ENCODE data around the gene NDUFS2. TPM values are rescaled to one million over a fixed set of nuclear protein-coding genes. Genes with fewer than 3 reads are reported as not detected.

Gene NDUFS2
- total RNA-seq, 2 experiments from 2014 or later: 49.9 to 55.7 TPM

- no peak overlapping the region for H3K4me3 ChIP-seq (ENCODE audit: low read length)
- intact Hi-C loops (cut with DNase I, micrococcal nuclease): loop anchor here in 1 of 2 experiments (2.0 kb wide), 1 partner anchor 13 kb away; the partner anchor contains the start of gene B4GALT3
- TF ChIP-seq, protein P1, sequence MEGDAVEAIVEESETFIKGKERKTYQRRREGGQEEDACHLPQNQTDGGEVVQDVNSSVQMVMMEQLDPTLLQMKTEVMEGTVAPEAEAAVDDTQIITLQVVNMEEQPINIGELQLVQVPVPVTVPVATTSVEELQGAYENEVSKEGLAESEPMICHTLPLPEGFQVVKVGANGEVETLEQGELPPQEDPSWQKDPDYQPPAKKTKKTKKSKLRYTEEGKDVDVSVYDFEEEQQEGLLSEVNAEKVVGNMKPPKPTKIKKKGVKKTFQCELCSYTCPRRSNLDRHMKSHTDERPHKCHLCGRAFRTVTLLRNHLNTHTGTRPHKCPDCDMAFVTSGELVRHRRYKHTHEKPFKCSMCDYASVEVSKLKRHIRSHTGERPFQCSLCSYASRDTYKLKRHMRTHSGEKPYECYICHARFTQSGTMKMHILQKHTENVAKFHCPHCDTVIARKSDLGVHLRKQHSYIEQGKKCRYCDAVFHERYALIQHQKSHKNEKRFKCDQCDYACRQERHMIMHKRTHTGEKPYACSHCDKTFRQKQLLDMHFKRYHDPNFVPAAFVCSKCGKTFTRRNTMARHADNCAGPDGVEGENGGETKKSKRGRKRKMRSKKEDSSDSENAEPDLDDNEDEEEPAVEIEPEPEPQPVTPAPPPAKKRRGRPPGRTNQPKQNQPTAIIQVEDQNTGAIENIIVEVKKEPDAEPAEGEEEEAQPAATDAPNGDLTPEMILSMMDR (IDR thresholded peaks at IDR 0.05): no peak
- H3K9me3 ChIP-seq (ENCODE audit: control insufficient read depth in 1 of 2, insufficient read depth in 1 of 2, low read length in 2 of 2): no peaks in the 10 kb centered on the region
- POLR2A ChIA-PET: interaction anchor here (1.0 to 2.3 kb wide), 2 partner anchors 8 to 95 kb away, joined by 3 to 7 read pairs; no protein-coding TSS in a partner anchor
- Mint-ChIP-seq H3K9me3 (no peaks in the 10 kb centered on the region), H3K36me3 (ENCODE audit: low read depth) (peaks cover 61% of the 10 kb centered on the region), H3K4me3 (peak overlapping the region; percentile 93), H3K27ac (peak overlapping the region; percentile 98), H3K4me1 (ENCODE audit: low read depth) (peaks cover 81% of the 10 kb centered on the region), H3K27me3 (no peaks in the 10 kb centered on the region)
- no peak for DNase-seq
- H3K27me3 ChIP-seq (ENCODE audit: control insufficient read depth in 1 of 2, insufficient read depth in 2 of 2, low read length in 2 of 2): no peaks in the 10 kb centered on the region
- peaks cover 61% of the 10 kb centered on the region for H3K4me1 ChIP-seq (ENCODE audit: insufficient read depth, low read length)
- peaks cover 35% of the 10 kb centered on the region for H3K36me3 ChIP-seq (ENCODE audit: insufficient read depth, low read length)
- CTCF ChIA-PET: no interaction called here
- no peak overlapping the region for H3K27ac ChIP-seq (ENCODE audit: low read depth in 1 of 2, low read length in 2 of 2)
- ATAC-seq (ENCODE audit: poor library complexity): no peak
Measured at GRCh38 chr1:161163793-161164192, 38.4 kb upstream of the NDUFS2 start.

DNA sequence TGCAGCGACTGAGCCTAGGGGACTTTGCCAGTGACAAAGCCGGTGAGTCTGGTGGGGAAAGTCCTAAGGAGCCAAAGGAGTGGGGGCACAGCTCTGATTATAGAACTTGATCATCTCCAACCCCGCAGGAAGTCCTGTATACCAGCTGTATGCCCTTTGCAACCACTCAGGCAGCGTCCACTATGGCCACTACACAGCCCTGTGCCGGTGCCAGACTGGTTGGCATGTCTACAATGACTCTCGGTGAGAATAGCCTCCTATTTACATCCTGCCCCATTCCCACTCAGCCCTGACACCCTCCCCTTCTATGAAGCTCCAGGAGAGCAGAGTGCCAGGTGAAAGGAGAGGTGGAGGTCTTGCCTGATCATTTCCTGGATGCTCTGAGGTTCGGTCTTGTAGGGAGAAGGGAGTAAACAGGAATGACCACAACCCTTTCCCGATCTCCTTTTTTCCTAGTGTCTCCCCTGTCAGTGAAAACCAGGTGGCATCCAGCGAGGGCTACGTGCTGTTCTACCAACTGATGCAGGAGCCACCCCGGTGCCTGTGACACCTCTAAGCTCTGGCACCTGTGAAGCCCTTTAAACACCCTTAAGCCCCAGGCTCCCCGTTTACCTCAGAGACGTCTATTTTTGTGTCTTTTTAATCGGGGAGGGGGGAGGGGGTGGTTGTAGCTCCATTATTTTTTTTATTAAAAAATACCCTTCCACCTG lies 37.1 kb upstream of the NDUFS2 start:
- peaks cover 64% of the 10 kb centered on the region for H3K36me3 Mint-ChIP-seq (ENCODE audit: low read depth)
- peaks cover 71% of the 10 kb centered on the region for H3K4me1 Mint-ChIP-seq (ENCODE audit: low read depth)
- H3K27me3 ChIP-seq (ENCODE audit: control insufficient read depth in 1 of 2, insufficient read depth in 2 of 2, low read length in 2 of 2): no peaks in the 10 kb centered on the region
- POLR2A ChIA-PET: interaction anchor here (0.6 to 3.6 kb wide), 23 partner anchors 7 to 914 kb away, joined by 3 to 58 read pairs (median 9); partner anchors contain the start of genes ARHGAP30, B4GALT3, DEDD and F11R
- CTCF ChIA-PET: interaction anchor here (0.9 to 4.3 kb wide), 17 partner anchors 10 to 203 kb away, joined by 3 to 28 read pairs (median 5); partner anchors contain the start of genes B4GALT3, CFAP126, DEDD and NDUFS2
- H3K27me3 Mint-ChIP-seq: no peaks in the 10 kb centered on the region
- TF ChIP-seq, protein P1 (IDR thresholded peaks at IDR 0.05): no peak
- intact Hi-C loops (cut with DNase I, micrococcal nuclease): loop anchor here (5.0 kb wide), 1 partner anchor 33 kb away; the partner anchor contains the start of gene DEDD (in 2 of the 2)
- H3K4me1 ChIP-seq (ENCODE audit: insufficient read depth, low read length): peaks cover 52% of the 10 kb centered on the region
- no peaks in the 10 kb centered on the region for H3K9me3 Mint-ChIP-seq
- H3K36me3 ChIP-seq (ENCODE audit: insufficient read depth, low read length): peaks cover 44% of the 10 kb centered on the region
- H3K27ac Mint-ChIP-seq: peak overlapping the region; percentile 98
- H3K4me3 Mint-ChIP-seq: peak overlapping the region; percentile 60
- peak overlapping the region; percentile 85 to 86 for H3K27ac ChIP-seq (ENCODE audit: low read depth in 1 of 2, low read length in 2 of 2)
- no peaks in the 10 kb centered on the region for H3K9me3 ChIP-seq (ENCODE audit: control insufficient read depth in 1 of 2, insufficient read depth in 1 of 2, low read length in 2 of 2)
- ATAC-seq (ENCODE audit: poor library complexity) (no peak), DNase-seq (no peak)
- peak overlapping the region; percentile 95 for H3K4me3 ChIP-seq (ENCODE audit: low read length)

GRCh38 chr1:161165742-161166668 lies 36.2 kb upstream of the NDUFS2 start, which contains the start of gene PPOX:
Gene PPOX, plus strand, starts transcription at chr1:161166426. Its CDS starts 422 bp downstream, at chr1:161166848.
- DNase-seq (peak; percentile 85 to 97 (median 88)), ATAC-seq (ENCODE audit: poor library complexity) (peak; percentile 90)
- H3K27me3 ChIP-seq (ENCODE audit: control insufficient read depth in 1 of 2, insufficient read depth in 2 of 2, low read length in 2 of 2): no peaks in the 10 kb centered on the region
- H3K27ac ChIP-seq (ENCODE audit: low read depth in 1 of 2, low read length in 2 of 2): peak within 1 kb of the TSS; percentile 85 to 86
- ChIA-PET POLR2A (interaction anchor here (0.6 to 3.6 kb wide), 24 partner anchors 8 to 233 kb away, joined by 3 to 58 read pairs (median 8); partner anchors contain the start of genes ARHGAP30, B4GALT3, DEDD and F11R), CTCF (interaction anchor here (0.6 to 4.3 kb wide), 25 partner anchors 9 to 202 kb away, joined by 3 to 28 read pairs (median 5); partner anchors contain the start of genes APOA2, B4GALT3, CFAP126 and DEDD)
- H3K27ac Mint-ChIP-seq: peak within 1 kb of the TSS; percentile 98
- peak within 1 kb of the TSS; percentile 93 for H3K4me3 Mint-ChIP-seq
- H3K9me3 Mint-ChIP-seq: no peaks in the 10 kb centered on the region
- H3K9me3 ChIP-seq (ENCODE audit: control insufficient read depth in 1 of 2, insufficient read depth in 1 of 2, low read length in 2 of 2): no peaks in the 10 kb centered on the region
- H3K4me1 Mint-ChIP-seq (ENCODE audit: low read depth): peaks cover 66% of the 10 kb centered on the region
- H3K27me3 Mint-ChIP-seq: no peaks in the 10 kb centered on the region
- TF ChIP-seq, protein P1 (IDR thresholded peaks at IDR 0.05): peak; percentile 61
- H3K36me3 Mint-ChIP-seq (ENCODE audit: low read depth): peaks cover 70% of the 10 kb centered on the region
- intact Hi-C loops (cut with DNase I, micrococcal nuclease): loop anchor here (2.0 to 5.0 kb wide), 2 partner anchors 19 to 34 kb away; partner anchors contain the start of gene DEDD (in 2 of the 2)
- H3K36me3 ChIP-seq (ENCODE audit: insufficient read depth, low read length): peaks cover 52% of the 10 kb centered on the region
- peaks cover 43% of the 10 kb centered on the region for H3K4me1 ChIP-seq (ENCODE audit: insufficient read depth, low read length)
- peak within 1 kb of the TSS; percentile 95 for H3K4me3 ChIP-seq (ENCODE audit: low read length)

Data from CD4-positive, alpha-beta T cell (primary cell).